ENCODE measurements around the gene MAP4K4.

DNA sequence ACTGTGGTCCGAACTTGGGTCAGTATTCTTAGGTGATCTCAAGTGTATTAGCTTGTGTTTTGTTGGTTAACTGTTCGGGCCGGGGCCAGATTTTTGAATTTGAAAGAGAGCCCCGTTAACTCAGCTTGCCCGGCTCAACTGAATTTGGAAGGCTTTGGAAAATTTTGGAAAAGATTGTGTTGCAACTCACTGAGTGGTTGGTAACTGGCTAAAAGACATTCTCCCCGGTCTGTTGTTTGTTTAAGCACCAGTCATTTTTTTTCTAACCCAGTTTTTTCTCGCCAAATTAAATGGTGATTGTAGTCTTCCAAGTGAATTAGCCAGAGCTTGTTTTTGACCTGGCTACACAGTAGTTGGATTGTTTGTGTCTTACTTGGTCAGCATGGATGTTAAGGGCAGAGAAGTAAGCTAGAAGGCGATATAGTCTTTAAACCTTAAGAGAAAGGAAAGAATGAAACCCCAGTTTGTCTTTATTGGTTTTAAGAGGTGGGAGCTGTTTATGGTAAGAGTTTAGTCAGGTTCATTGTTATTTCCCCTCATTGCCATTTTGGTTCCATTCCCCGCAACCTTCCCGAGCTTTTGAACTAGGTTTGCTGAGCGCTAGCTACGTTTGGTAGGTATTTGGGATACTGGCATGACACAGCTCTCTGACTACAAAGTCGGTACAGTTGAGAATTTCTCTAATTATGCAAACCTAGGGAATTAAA lies 2.4 kb downstream of the MAP4K4 start:
- TF ChIP-seq CTCF (IDR thresholded peaks at IDR 0.05) (no peak), POLR2A (IDR thresholded peaks at IDR 0.05) (no peak)
